ENCODE measurements around the gene EFNA2. TPM values are rescaled to one million over a fixed set of nuclear protein-coding genes. Genes with fewer than 3 reads are reported as not detected.
A peak's percentile ranks its signal among the peaks of the same experiment; 100 is the strongest.

The EFNA2 gene
- polyA plus RNA-seq, 1 of the 3 experiments (the other 2 are of a cell fraction), result 1.1 TPM

DNA sequence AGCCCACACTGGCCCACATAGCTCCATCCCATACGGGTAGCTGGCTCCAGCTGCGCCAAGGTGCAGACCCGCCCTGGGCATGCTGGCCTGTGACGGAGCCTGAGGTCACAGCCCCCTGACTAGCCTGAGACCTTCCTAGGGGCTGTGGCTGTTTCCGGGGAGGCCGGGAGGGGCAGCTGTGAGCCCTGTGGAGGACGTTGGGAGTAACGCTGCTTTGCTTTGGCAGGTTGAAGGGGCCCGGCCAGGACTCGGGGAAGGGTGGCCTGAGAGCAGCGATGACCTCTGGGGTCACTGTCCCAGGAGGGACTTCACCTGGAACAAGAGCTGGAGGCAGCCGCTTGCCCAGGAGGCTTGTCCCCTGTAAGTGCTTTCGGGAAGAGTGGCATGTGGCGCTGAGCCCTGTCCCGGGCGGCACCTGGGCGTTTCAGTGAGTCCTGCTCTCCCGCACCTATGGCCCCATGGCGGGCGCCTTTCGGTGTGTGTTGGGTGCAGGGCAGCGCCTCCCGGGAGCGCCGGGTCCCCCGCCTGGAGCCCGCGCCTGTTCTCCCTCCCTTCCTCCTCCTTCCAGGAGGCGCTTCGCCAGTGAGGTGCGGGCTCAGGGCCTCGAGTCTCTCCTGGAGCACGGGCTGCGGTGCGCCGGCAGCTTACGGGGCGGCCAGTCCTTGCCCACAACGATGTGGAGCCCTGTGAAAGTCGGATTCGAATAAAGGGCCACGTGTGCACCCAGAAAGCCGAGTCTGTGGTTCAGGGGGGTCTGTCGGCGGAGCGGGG lies 11.4 kb upstream of the EFNA2 start (continued):
- TF ChIP-seq, protein P1, sequence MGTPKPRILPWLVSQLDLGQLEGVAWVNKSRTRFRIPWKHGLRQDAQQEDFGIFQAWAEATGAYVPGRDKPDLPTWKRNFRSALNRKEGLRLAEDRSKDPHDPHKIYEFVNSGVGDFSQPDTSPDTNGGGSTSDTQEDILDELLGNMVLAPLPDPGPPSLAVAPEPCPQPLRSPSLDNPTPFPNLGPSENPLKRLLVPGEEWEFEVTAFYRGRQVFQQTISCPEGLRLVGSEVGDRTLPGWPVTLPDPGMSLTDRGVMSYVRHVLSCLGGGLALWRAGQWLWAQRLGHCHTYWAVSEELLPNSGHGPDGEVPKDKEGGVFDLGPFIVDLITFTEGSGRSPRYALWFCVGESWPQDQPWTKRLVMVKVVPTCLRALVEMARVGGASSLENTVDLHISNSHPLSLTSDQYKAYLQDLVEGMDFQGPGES (IDR thresholded peaks at IDR 0.05; ENCODE audit: low read depth, low read length), result no peak
- TF ChIP-seq TCF12 (IDR thresholded peaks at IDR 0.05) (no peak), SIN3A (IDR thresholded peaks at IDR 0.05; ENCODE audit: borderline replicate concordance, low read depth, low read length) (no peak; the same call in 1 of the 2 replicates), SMC3 (IDR thresholded peaks at IDR 0.05; ENCODE audit: low read depth, low read length) (no peak), EZH2phosphoT487 (IDR thresholded peaks at IDR 0.05; ENCODE audit: borderline replicate concordance, low read depth) (no peak)

DNA sequence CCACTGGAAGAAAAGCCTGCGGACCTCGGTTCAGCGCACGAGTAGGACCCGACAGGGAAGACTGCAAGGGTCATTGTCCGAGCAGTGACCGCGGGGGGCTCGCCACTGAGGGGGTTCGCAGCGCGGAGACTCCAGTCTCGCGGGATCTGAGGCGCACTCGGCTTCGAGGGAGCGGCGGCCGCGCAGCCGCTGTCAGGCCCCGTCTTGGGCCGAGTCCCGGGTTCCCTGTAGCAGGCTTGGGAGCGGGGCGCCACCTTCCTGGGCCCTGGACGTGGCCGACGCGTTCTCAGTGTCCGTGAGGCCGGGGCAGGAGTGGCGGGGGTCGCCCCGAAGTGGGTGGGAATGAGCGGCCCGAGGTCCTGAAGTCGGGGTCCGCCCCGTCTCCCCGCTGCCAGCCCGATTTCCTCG lies 10.8 kb upstream of the EFNA2 start:
- Histone ChIP-seq H3K79me2 (ENCODE audit: insufficient read depth) (peaks cover 66% of the 10 kb centered on the region), H3K9ac (peak overlapping the region; percentile 83), H4K20me1 (ENCODE audit: insufficient read depth) (peaks cover 50% of the 10 kb centered on the region), H3K36me3 (replicated peaks in 1 of 2; ENCODE audit: control insufficient read depth in 1 of 2, insufficient read depth in 2 of 2, low read length in 1 of 2) (peaks cover 56 to 57% of the 10 kb centered on the region in 2 experiments), H3K4me2 (peak overlapping the region; percentile 100), H3K27ac (ENCODE audit: low read depth in 2 of 2, low read length in 1 of 2) (peak overlapping the region; percentile 92 to 99), H3K9me3 (no peaks in the 10 kb centered on the region), H3F3A (replicated peaks; ENCODE audit: insufficient read depth) (peaks cover 56% of the 10 kb centered on the region), H2AFZ (ENCODE audit: low read depth) (no peak overlapping the region), H3K27me3 (ENCODE audit: insufficient read depth) (no peaks in the 10 kb centered on the region), H3K9me2 (no peaks in the 10 kb centered on the region), H3K4me3 (ENCODE audit: low read depth in 2 of 2, low read length in 1 of 2) (peak overlapping the region; percentile 72 to 76; a peak in 3 of 4 replicates), H3K4me1 (ENCODE audit: control insufficient read depth in 1 of 2, insufficient read depth in 2 of 2, low read depth in 1 of 2, low read length in 1 of 2) (peaks cover 30 to 47% of the 10 kb centered on the region in 2 experiments; a peak in 1 of 4 replicates)
- peak; percentile 56 for DNase-seq
- POLR2A ChIA-PET, result interaction anchor here (0.9 to 1.0 kb wide), 5 partner anchors 8 to 137 kb away, joined by 3 to 8 read pairs (median 3); no protein-coding TSS in a partner anchor
- CTCF ChIA-PET, result interaction anchor here (0.6 to 5.8 kb wide), 3 partner anchors 30 to 126 kb away, joined by 3 to 62 read pairs (median 4); no protein-coding TSS in a partner anchor
- WGBS (ENCODE audit: low lambda C conversion rate), result no CpG with 5 or more reads among the region's 44 CpGs
- TF ChIP-seq CHD2 (IDR thresholded peaks at IDR 0.05; ENCODE audit: low read length, partially characterized antibody) (peak; percentile 94), EP300 (IDR thresholded peaks at IDR 0.05; ENCODE audit: borderline replicate concordance in 1 of 2, low read depth in 1 of 2, low read length in 1 of 2) (no peak)

GRCh38 chr19:1275260-1275975 lies 10.3 kb upstream of the EFNA2 start, which contains the start of gene FAM174C:
TSS of gene FAM174C (plus strand) at chr19:1275530. CDS start at chr19:1275550, 20 bp downstream.
- ChIA-PET POLR2A (interaction anchor here (0.9 to 1.0 kb wide), 5 partner anchors 9 to 136 kb away, joined by 3 to 8 read pairs (median 3); no protein-coding TSS in a partner anchor), CTCF (interaction anchor here (0.6 to 5.8 kb wide), 5 partner anchors 31 to 125 kb away, joined by 3 to 62 read pairs (median 3); no protein-coding TSS in a partner anchor)
- Histone ChIP-seq H3K27me3 (ENCODE audit: insufficient read depth) (no peaks in the 10 kb centered on the region), H2AFZ (ENCODE audit: low read depth) (no peak within 1 kb of the TSS), H3K27ac (ENCODE audit: low read depth in 2 of 2, low read length in 1 of 2) (peak within 1 kb of the TSS; percentile 92 to 99), H3K4me2 (peak within 1 kb of the TSS; percentile 100), H4K20me1 (ENCODE audit: insufficient read depth) (peaks cover 49% of the 10 kb centered on the region), H3K79me2 (ENCODE audit: insufficient read depth) (peaks cover 60% of the 10 kb centered on the region), H3K4me3 (ENCODE audit: low read depth in 2 of 2, low read length in 1 of 2) (peak within 1 kb of the TSS; percentile 72 to 76), H3K9me2 (no peaks in the 10 kb centered on the region), H3F3A (replicated peaks; ENCODE audit: insufficient read depth) (peaks cover 57% of the 10 kb centered on the region), H3K4me1 (ENCODE audit: control insufficient read depth in 1 of 2, insufficient read depth in 2 of 2, low read depth in 1 of 2, low read length in 1 of 2) (peaks cover 28 to 42% of the 10 kb centered on the region in 2 experiments; a peak in 1 of 4 replicates), H3K36me3 (replicated peaks in 1 of 2; ENCODE audit: control insufficient read depth in 1 of 2, insufficient read depth in 2 of 2, low read length in 1 of 2) (peaks cover 52 to 62% of the 10 kb centered on the region in 2 experiments), H3K9me3 (no peaks in the 10 kb centered on the region), H3K9ac (peak within 1 kb of the TSS; percentile 83)
- WGBS (ENCODE audit: low lambda C conversion rate), result 2% methylated on average over 20 of the region's 98 CpGs
- DNase-seq, result peak; percentile 97
- TF ChIP-seq ELF1 (IDR thresholded peaks at IDR 0.05) (peak; percentile 97), JUND (IDR thresholded peaks at IDR 0.05) (0 out of 2 replicates have a peak, but pooled peaks have one; percentile 23), SIN3A (IDR thresholded peaks at IDR 0.05; ENCODE audit: borderline replicate concordance, low read depth, low read length) (0 out of 2 replicates have a peak, but pooled peaks have one; percentile 17), RFX5 (IDR thresholded peaks at IDR 0.05; ENCODE audit: low read length) (peak; percentile 24; the same call in 1 of the 2 replicates), SMC3 (IDR thresholded peaks at IDR 0.05; ENCODE audit: low read depth, low read length) (no peak), NRF1 (IDR thresholded peaks at IDR 0.05; ENCODE audit: low read depth, low read length) (no peak), TAF1 (IDR thresholded peaks at IDR 0.05; ENCODE audit: borderline replicate concordance, low read depth, low read length) (peak; percentile 59; the same call in 1 of the 2 replicates), EZH2phosphoT487 (IDR thresholded peaks at IDR 0.05; ENCODE audit: borderline replicate concordance, low read depth) (no peak), USF2 (IDR thresholded peaks at IDR 0.05; ENCODE audit: borderline replicate concordance, low read depth, low read length) (peak; percentile 96), POLR2AphosphoS5 (IDR thresholded peaks at IDR 0.05; ENCODE audit: low read depth, low read length) (peak; percentile 65), GABPA (IDR thresholded peaks at IDR 0.05; ENCODE audit: low read depth) (peak; percentile 59), YY1 (IDR thresholded peaks at IDR 0.05; ENCODE audit: low read depth) (no peak), EP300 (IDR thresholded peaks at IDR 0.05; ENCODE audit: borderline replicate concordance in 1 of 2, low read depth in 1 of 2, low read length in 1 of 2) (no peak), MXI1 (IDR thresholded peaks at IDR 0.05; ENCODE audit: low read depth, low read length) (peak; percentile 40)
- TF ChIP-seq, protein P2, sequence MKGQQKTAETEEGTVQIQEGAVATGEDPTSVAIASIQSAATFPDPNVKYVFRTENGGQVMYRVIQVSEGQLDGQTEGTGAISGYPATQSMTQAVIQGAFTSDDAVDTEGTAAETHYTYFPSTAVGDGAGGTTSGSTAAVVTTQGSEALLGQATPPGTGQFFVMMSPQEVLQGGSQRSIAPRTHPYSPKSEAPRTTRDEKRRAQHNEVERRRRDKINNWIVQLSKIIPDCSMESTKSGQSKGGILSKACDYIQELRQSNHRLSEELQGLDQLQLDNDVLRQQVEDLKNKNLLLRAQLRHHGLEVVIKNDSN (IDR thresholded peaks at IDR 0.05; ENCODE audit: borderline replicate concordance, low read depth), result peak; percentile 99

Measured in SK-N-SH (cell line).